Measurements from ENCODE around the gene CRYBB2.

GRCh38 chr22:25202290-25202921 is 17.0 kb upstream of the CRYBB2 start:
- no peak for TF ChIP-seq TCF7L2 (IDR thresholded peaks at IDR 0.05; ENCODE audit: borderline replicate concordance, extremely low read depth, insufficient read depth, insufficient read length)
- TF ChIP-seq YY1 (IDR thresholded peaks at IDR 0.05; ENCODE audit: extremely low read depth, insufficient replicate concordance, low read depth, low read length) = no peak
- TF ChIP-seq, protein P1, sequence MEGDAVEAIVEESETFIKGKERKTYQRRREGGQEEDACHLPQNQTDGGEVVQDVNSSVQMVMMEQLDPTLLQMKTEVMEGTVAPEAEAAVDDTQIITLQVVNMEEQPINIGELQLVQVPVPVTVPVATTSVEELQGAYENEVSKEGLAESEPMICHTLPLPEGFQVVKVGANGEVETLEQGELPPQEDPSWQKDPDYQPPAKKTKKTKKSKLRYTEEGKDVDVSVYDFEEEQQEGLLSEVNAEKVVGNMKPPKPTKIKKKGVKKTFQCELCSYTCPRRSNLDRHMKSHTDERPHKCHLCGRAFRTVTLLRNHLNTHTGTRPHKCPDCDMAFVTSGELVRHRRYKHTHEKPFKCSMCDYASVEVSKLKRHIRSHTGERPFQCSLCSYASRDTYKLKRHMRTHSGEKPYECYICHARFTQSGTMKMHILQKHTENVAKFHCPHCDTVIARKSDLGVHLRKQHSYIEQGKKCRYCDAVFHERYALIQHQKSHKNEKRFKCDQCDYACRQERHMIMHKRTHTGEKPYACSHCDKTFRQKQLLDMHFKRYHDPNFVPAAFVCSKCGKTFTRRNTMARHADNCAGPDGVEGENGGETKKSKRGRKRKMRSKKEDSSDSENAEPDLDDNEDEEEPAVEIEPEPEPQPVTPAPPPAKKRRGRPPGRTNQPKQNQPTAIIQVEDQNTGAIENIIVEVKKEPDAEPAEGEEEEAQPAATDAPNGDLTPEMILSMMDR (IDR thresholded peaks at IDR 0.05 in 2 of 3, conservative IDR thresholded peaks at IDR 0.05 in 1 of 3; ENCODE audit: borderline replicate concordance in 1 of 3, insufficient read depth in 1 of 3, low read depth in 2 of 3, low read length in 2 of 3) = peak; percentile 52 to 93 (median 90); a peak in 5 of 6 replicates
- TF ChIP-seq POLR2AphosphoS5 (IDR thresholded peaks at IDR 0.05; ENCODE audit: low read depth, low read length) = no peak
- TF ChIP-seq RAD21 (IDR thresholded peaks at IDR 0.05; ENCODE audit: low read depth) = peak; percentile 65
- TF ChIP-seq ATF3 (IDR thresholded peaks at IDR 0.05) = no peak
- TF ChIP-seq POLR2A (IDR thresholded peaks at IDR 0.05; ENCODE audit: borderline replicate concordance, extremely low read depth, insufficient read depth, insufficient read length) = no peak
- no peak for TF ChIP-seq SP1 (IDR thresholded peaks at IDR 0.05; ENCODE audit: low read depth)
- no peak for TF ChIP-seq REST (IDR thresholded peaks at IDR 0.05; ENCODE audit: low read depth)
- TF ChIP-seq SRF (IDR thresholded peaks at IDR 0.05; ENCODE audit: low read depth) = no peak
